GM23338 (cell line): ENCODE data around the gene DMTF1. TPM values are rescaled to one million over a fixed set of nuclear protein-coding genes. Genes with fewer than 3 reads are reported as not detected.

ENCODE experiments used
- ATAC-seq: fragments of 200-7000 bp; cut with Tn5 transposase; 3 replicates; pipeline ENCODE4 v1.9.1; 2020
- DNase-seq: peaks from one replicate; pipeline ENCODE4 v3.0.0-alpha.2; 2015; ENCODE audit warnings: low spot score
- H2AFZ ChIP-seq: fragments of 200-600 bp; sonication (generic); 2 replicates; pipeline ENCODE4 v1.8.0; 2016; ENCODE audit warnings: antibody characterized with exemption, mild to moderate bottlenecking, moderate library complexity
- H3F3A ChIP-seq: fragments of 200-600 bp; sonication (generic); replicated peaks from 2 replicates; pipeline ENCODE4 v1.8.0; 2017; ENCODE audit warnings: antibody characterized with exemption, mixed run types, low read depth
- H3K27ac ChIP-seq: fragments of 200-600 bp; sonication (generic); 2 replicates; pipeline ENCODE4 v1.6.1; 2016; ENCODE audit warnings: low read depth
- H3K27me3 ChIP-seq: fragments of 200-600 bp; sonication (generic); 2 replicates; pipeline ENCODE4 v1.8.0; 2016; ENCODE audit warnings: mild to moderate bottlenecking, mixed run types, moderate library complexity; ENCODE audit not compliant: insufficient read depth
- H3K36me3 ChIP-seq: fragments of 200-600 bp; sonication (generic); 2 replicates; pipeline ENCODE4 v1.8.0; 2016; ENCODE audit warnings: mild to moderate bottlenecking; ENCODE audit not compliant: insufficient read depth
- H3K4me1 ChIP-seq: fragments of 200-600 bp; sonication (generic); 2 replicates; pipeline ENCODE4 v1.8.0; 2016; ENCODE audit warnings: mild to moderate bottlenecking, moderate library complexity; ENCODE audit not compliant: insufficient read depth
- H3K4me2 ChIP-seq: fragments of 200-600 bp; sonication (generic); 2 replicates; pipeline ENCODE4 v1.7.1; 2017; ENCODE audit warnings: mixed run types
- H3K4me3 ChIP-seq: fragments of 200-600 bp; sonication (generic); 2 replicates; pipeline ENCODE4 v1.6.1; 2016; ENCODE audit warnings: mixed run types
- H3K79me2 ChIP-seq: fragments of 200-600 bp; sonication (generic); replicated peaks from 2 replicates; pipeline ENCODE4 v1.8.0; 2017; ENCODE audit warnings: mild to moderate bottlenecking; ENCODE audit not compliant: insufficient read depth
- H3K9me2 ChIP-seq: fragments of 200-600 bp; sonication (generic); 2 replicates; pipeline ENCODE4 v1.8.0; 2017; ENCODE audit not compliant: insufficient read depth
- H4K20me1 ChIP-seq: fragments of 200-600 bp; sonication (generic); replicated peaks from 2 replicates; pipeline ENCODE4 v1.8.0; 2017; ENCODE audit warnings: mild to moderate bottlenecking; ENCODE audit not compliant: insufficient read depth
- H3K27ac Mint-ChIP-seq: 2 replicates; pipeline ENCODE4 v1.8.0; 2020; ENCODE audit warnings: inconsistent platforms, mild to moderate bottlenecking, moderate library complexity, mixed read lengths
- H3K27me3 Mint-ChIP-seq: 3 replicates; pipeline ENCODE4 v1.8.0; 2022; ENCODE audit warnings: low read depth, mild to moderate bottlenecking, moderate library complexity, mixed read lengths, inconsistent platforms; ENCODE audit not compliant: insufficient read depth, poor library complexity
- H3K36me3 Mint-ChIP-seq: 3 replicates; pipeline ENCODE4 v1.8.0; 2021; ENCODE audit warnings: low read depth, mild to moderate bottlenecking, inconsistent platforms, moderate library complexity, mixed read lengths
- H3K4me1 Mint-ChIP-seq: 3 replicates; pipeline ENCODE4 v1.8.0; 2020; ENCODE audit warnings: mild to moderate bottlenecking, inconsistent platforms, mixed read lengths
- H3K4me3 Mint-ChIP-seq: 3 replicates; pipeline ENCODE4 v1.8.0; 2021; ENCODE audit warnings: moderate library complexity, mild to moderate bottlenecking, inconsistent platforms, mixed read lengths
- H3K9me3 Mint-ChIP-seq: 3 replicates; pipeline ENCODE4 v1.8.0; 2020; ENCODE audit warnings: moderate library complexity, mild to moderate bottlenecking, inconsistent platforms, mixed read lengths
- NANOG ChIP-seq: IDR thresholded peaks from 2 replicates; pipeline ENCODE4 v1.6.1; 2016; ENCODE audit warnings: antibody characterized with exemption, borderline replicate concordance
- ZNF462 ChIP-seq: fragments of 250-450 bp; sonication (Bioruptor Pico); IDR thresholded peaks from 2 replicates; pipeline ENCODE4 v1.5.0; 2020; ENCODE audit warnings: mild to moderate bottlenecking, moderate library complexity
- polyA plus RNA-seq: library from polyadenylated mRNA; unstranded; fragments of >200 nt; fragmentation: Nextera tagmentation; extraction: Ambion mirVana; gene quantifications from 2 replicates; pipeline ENCODE4 v1.2.1, GENCODE V29; 2016
- total RNA-seq: library from RNA; depleted of rRNA; stranded (reverse); fragments of >200 nt; shearing (Covaris generic); gene quantifications from 2 replicates; pipeline ENCODE4 v1.2.3, GENCODE V29; 2014
- TF ChIP-seq, protein P1 (sequence below): IDR thresholded peaks from 2 replicates; pipeline ENCODE4 v1.6.1; 2016; ENCODE audit warnings: antibody characterized with exemption

The DMTF1 gene
- total and polyA plus RNA-seq, 2 experiments from 2014 or later: 60.4 to 114 TPM

DNA sequence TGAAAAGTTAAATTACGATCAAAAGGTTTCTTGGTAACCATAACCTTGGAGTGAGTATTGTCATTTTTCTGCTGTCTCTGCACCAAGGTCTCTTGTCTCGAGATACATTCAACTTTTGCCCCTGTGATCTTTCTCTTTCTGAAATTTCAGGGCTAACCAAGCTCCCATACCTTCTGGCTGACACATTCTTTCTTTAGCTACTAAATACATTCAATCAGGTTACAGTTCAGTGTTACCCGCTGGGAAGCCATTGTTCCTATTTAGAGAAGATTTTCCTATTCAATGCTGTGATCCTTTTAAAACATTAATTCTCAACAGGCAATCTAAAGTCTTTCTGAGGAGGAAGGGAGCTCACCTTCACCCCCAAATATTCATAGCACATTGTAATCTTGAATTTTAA is 22.9 kb upstream of the DMTF1 start:
- DNase-seq (peak; percentile 77), ATAC-seq (peak; percentile 91)
- Histone ChIP-seq H4K20me1 (no peaks in the 10 kb centered on the region), H3K27me3 (no peaks in the 10 kb centered on the region), H3K4me3 (peak overlapping the region; percentile 23; the same call in 1 of the 2 replicates), H3K27ac (no peak overlapping the region; the same call in 1 of the 2 replicates), H2AFZ (no peak overlapping the region), H3K79me2 (no peaks in the 10 kb centered on the region), H3F3A (no peaks in the 10 kb centered on the region), H3K36me3 (no peaks in the 10 kb centered on the region), H3K9me2 (no peaks in the 10 kb centered on the region), H3K4me2 (peak overlapping the region; percentile 39), H3K4me1 (peaks cover 11% of the 10 kb centered on the region)
- Mint-ChIP-seq H3K4me1 (peaks cover 37% of the 10 kb centered on the region; the same call in 2 of the 3 replicates), H3K36me3 (no peaks in the 10 kb centered on the region), H3K27ac (peak overlapping the region; percentile 88), H3K9me3 (no peaks in the 10 kb centered on the region), H3K4me3 (peak overlapping the region; percentile 37), H3K27me3 (no peaks in the 10 kb centered on the region)
- TF ChIP-seq NANOG (0 out of 2 replicates have a peak, but pooled peaks have one; percentile 12), ZNF462 (CRISPR knock-in tag) (no peak)
- TF ChIP-seq, protein P1, sequence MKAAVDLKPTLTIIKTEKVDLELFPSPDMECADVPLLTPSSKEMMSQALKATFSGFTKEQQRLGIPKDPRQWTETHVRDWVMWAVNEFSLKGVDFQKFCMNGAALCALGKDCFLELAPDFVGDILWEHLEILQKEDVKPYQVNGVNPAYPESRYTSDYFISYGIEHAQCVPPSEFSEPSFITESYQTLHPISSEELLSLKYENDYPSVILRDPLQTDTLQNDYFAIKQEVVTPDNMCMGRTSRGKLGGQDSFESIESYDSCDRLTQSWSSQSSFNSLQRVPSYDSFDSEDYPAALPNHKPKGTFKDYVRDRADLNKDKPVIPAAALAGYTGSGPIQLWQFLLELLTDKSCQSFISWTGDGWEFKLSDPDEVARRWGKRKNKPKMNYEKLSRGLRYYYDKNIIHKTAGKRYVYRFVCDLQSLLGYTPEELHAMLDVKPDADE: no peak

DNA sequence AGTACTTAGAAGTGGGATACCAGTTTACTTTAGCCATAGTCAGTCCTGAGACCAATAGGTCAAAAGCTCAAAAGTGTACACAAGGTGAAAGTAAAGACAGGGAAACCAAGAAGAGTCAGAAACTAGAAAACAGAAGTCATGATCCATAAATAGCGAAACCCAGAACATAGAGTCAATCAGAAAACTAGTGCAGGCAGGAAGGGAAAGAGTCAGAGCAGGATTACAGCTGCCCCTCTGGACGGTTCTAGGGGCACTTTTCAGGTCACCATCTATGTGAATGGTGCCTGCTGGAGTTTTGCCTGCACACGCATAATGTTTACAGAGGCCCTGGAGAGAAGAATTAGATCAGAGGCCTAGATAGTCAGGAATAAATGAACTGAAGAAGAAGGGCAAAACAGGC is 22.4 kb upstream of the DMTF1 start:
- Mint-ChIP-seq H3K36me3 (no peaks in the 10 kb centered on the region), H3K27ac (peak overlapping the region; percentile 88), H3K4me3 (peak overlapping the region; percentile 37; the same call in 2 of the 3 replicates), H3K9me3 (no peaks in the 10 kb centered on the region), H3K27me3 (no peaks in the 10 kb centered on the region), H3K4me1 (peaks cover 37% of the 10 kb centered on the region; the same call in 2 of the 3 replicates)
- peak overlapping the region; percentile 39 for H3K4me2 ChIP-seq
- no peaks in the 10 kb centered on the region for H4K20me1 ChIP-seq
- no peak overlapping the region for H3K27ac ChIP-seq
- no peaks in the 10 kb centered on the region for H3K79me2 ChIP-seq
- H3F3A ChIP-seq: no peaks in the 10 kb centered on the region
- ATAC-seq (peak; percentile 66), DNase-seq (no peak)
- no peak overlapping the region for H2AFZ ChIP-seq
- no peaks in the 10 kb centered on the region for H3K27me3 ChIP-seq
- H3K36me3 ChIP-seq: no peaks in the 10 kb centered on the region
- H3K4me3 ChIP-seq: no peak overlapping the region
- H3K9me2 ChIP-seq: no peaks in the 10 kb centered on the region
- peaks cover 11% of the 10 kb centered on the region for H3K4me1 ChIP-seq
- TF ChIP-seq ZNF462 (CRISPR knock-in tag): no peak
